PFSK-1 (cell line): Measurements from ENCODE around the gene CRIP1.

ENCODE experiments used
- POLR2AphosphoS5 ChIP-seq: IDR thresholded peaks from 2 replicates; pipeline ENCODE4 v1.6.1; 2012; ENCODE audit warnings: low read depth, mild to moderate bottlenecking, control low read depth, low read length, moderate library complexity
- TF ChIP-seq, protein P1 (sequence below), 2 experiments: IDR thresholded peaks; 2 replicates each; pipeline versions ENCODE4 v1.6.1 to v1.8.0; 2011 to 2012; ENCODE audit warnings: low read depth in 2 of 2, low read length in 2 of 2, control low read depth in 1 of 2, inconsistent platforms in 1 of 2, mild to moderate bottlenecking in 1 of 2, moderate library complexity in 1 of 2; ENCODE audit not compliant: insufficient read depth in 1 of 2

GRCh38 chr14:105467942-105468471, 18.7 kb upstream of the CRIP1 start:
- no peak for TF ChIP-seq POLR2AphosphoS5
- TF ChIP-seq, protein P1, sequence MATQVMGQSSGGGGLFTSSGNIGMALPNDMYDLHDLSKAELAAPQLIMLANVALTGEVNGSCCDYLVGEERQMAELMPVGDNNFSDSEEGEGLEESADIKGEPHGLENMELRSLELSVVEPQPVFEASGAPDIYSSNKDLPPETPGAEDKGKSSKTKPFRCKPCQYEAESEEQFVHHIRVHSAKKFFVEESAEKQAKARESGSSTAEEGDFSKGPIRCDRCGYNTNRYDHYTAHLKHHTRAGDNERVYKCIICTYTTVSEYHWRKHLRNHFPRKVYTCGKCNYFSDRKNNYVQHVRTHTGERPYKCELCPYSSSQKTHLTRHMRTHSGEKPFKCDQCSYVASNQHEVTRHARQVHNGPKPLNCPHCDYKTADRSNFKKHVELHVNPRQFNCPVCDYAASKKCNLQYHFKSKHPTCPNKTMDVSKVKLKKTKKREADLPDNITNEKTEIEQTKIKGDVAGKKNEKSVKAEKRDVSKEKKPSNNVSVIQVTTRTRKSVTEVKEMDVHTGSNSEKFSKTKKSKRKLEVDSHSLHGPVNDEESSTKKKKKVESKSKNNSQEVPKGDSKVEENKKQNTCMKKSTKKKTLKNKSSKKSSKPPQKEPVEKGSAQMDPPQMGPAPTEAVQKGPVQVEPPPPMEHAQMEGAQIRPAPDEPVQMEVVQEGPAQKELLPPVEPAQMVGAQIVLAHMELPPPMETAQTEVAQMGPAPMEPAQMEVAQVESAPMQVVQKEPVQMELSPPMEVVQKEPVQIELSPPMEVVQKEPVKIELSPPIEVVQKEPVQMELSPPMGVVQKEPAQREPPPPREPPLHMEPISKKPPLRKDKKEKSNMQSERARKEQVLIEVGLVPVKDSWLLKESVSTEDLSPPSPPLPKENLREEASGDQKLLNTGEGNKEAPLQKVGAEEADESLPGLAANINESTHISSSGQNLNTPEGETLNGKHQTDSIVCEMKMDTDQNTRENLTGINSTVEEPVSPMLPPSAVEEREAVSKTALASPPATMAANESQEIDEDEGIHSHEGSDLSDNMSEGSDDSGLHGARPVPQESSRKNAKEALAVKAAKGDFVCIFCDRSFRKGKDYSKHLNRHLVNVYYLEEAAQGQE (IDR thresholded peaks at IDR 0.05; ENCODE audit: insufficient read depth in 1 of 2, low read depth in 2 of 2, low read length in 2 of 2) = no peak
